GM19193 (cell line): ENCODE results near the gene NANP.

Experiments
- POLR2A ChIP-seq: IDR thresholded peaks from 4 replicates; pipeline ENCODE4 v1.6.1; 2011; ENCODE audit not compliant: insufficient read depth, insufficient read length; ENCODE audit errors: extremely low read depth

The NANP gene

GRCh38 chr20:25622450-25623224 lies 1.2 kb downstream of the NANP start:
- no peak for TF ChIP-seq POLR2A

- no peak for TF ChIP-seq POLR2A
These were observed 1.8 kb downstream of the NANP start for GRCh38 chr20:25622049-25622448.

GRCh38 chr20:25619514-25619913 lies 4.3 kb downstream of the NANP start:
- TF ChIP-seq POLR2A, result no peak

DNA sequence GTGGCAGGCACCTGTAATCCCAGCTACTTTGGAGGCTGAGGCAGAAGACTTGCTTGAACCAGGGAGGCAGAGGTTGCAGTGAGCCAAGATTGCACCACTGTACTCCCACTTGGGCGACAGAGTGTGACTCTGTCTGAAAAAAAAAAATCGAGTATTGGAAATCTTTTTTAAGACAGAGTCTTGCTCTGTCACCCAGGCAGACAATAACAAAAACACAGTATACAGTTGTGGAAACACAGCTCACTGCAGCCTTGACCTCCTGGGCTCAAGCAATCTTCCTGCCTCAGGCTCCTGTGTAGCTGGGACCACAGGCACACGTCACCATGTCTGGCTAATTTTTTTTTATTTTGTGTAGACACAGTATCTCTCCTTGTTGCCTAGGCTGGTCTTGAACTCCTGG lies 15.0 kb downstream of the NANP start:
- no peak for TF ChIP-seq POLR2A

DNA sequence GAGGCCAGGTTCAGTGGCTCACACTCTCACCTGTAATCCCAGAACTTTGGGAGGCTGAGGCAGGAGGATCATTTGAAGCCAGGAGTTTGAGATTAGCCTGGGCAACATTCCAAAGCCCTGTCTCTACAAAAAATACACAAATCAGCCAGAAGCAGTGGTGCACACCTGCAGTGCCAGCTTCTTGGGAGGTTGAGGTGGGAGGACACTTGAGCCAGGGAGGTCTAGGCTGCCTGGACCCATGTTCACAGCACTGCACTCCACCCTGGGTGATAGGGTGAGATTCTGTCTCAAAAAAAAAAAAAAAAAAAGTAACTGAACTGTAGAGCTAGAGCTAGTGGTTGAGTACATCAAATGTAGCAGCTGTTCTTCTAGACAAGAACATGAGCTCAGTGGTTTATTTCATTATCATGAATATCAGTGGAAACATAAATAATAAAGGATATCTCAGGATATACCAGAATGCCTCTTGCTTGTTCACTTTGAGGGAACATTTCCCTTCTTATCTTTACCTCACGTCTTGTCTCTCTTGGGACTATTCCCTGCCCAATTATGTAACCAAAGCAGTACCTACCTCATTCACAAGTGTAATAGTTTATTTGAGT lies 17.6 kb downstream of the NANP start:
- TF ChIP-seq POLR2A, result no peak

GRCh38 chr20:25605148-25605547 lies 18.7 kb downstream of the NANP start:
- TF ChIP-seq POLR2A, result no peak

GRCh38 chr20:25604611-25605010 lies 19.2 kb downstream of the NANP start:
- no peak for TF ChIP-seq POLR2A

- no peak for TF ChIP-seq POLR2A
These were observed 22.2 kb downstream of the NANP start for GRCh38 chr20:25601659-25602058.

DNA sequence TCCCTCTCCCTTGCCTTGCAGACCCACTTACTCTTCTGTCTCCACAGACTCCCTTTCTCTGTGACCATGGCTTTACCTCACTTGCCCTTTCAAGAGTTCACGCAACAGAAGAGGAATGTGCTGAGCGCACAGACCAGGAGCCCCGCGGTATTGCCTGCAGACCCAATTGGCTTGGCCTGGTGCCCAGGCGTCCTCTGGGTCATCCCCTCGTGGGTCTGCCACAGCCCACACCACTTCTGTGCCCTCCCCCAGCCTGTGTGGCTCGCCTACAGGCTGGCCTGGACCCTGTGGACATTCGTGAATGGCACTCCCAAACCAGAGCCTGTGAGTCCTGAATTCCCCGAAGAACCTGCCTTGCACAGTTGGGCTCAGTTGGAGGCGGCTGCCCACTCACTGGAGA lies 23.2 kb downstream of the NANP start:
- no peak for TF ChIP-seq POLR2A

- TF ChIP-seq POLR2A, result no peak
These were observed 31.5 kb downstream of the NANP start for GRCh38 chr20:25592135-25592852.

GRCh38 chr20:25588491-25588890 lies 35.3 kb downstream of the NANP start:
- no peak for TF ChIP-seq POLR2A

GRCh38 chr20:25587536-25587935 lies 36.3 kb downstream of the NANP start:
- no peak for TF ChIP-seq POLR2A

- TF ChIP-seq POLR2A, result no peak
These were observed 36.9 kb downstream of the NANP start for GRCh38 chr20:25586877-25587276.

DNA sequence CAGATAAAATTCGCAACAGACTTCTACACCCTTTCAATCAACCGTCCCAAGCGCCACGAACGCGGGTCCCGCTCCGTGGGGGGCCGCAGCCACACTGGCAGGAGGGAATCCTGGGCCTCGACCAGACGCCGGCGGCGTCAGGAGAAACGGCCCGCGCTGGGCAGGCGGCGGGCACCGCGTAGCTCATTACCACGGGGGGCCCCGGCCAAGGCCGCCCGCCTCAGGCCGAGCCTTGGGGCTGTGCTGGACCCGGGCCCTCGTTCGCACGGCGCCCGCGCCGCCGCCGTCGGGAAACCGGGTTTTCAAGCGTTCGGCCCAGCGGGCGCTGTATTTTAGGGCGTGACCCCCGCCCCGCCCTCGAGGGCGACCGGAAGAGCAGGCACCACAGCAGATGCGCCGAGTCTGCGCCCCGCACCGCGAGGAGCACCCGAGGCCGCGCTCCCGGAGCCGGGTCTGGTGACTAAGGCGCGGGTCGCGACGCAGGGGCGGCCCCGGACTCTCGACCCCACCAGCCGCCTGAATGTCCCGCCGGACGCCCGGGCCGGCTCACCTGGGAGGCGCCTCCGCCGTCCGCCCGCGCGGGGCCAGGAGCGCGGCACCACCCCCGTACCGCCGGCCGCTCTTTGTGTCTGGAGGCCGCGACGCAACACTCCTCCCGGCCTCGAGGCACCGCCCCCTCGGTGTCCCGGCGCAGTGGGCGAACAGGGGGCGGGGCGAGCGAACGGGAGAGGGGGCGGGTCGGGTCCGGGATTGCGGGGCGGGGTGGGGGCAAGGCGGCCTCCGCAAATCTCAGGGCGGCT lies 38.7 kb downstream of the NANP start, which contains the start of gene NINL:
Gene NINL (minus strand): TSS at position 627 of the 800 bp plus-strand sequence. CDS start 58,944 bp downstream, outside the sequence.
- no peak for TF ChIP-seq POLR2A

DNA sequence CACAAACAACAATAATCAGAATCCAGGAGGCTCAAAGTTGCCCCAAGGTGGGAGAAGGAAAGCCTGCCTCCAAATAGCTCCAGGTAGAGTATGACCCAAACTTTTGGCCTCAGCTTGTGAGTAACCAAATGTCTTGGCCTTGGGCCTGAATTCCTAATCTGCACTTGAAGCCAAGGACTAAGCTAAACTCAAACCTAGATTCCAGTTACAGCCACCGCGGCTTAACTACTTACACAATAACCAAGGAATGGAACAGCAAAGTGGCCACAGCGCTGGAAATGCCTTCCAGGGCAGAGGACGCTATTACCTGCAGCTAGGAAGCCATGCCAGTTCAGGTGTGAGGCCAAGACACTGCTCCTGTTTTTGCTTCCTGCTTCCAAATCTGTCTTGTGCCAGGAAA lies 43.1 kb downstream of the NANP start:
- TF ChIP-seq POLR2A, result no peak
